Measurements from ENCODE around the gene CD36. TPM values are rescaled to one million over a fixed set of nuclear protein-coding genes. Genes with fewer than 3 reads are reported as not detected.
"Not testable (repeated sequence)": the region's sequence is repeated elsewhere in the genome, so short reads cannot be mapped to it uniquely, and the experiment has no call there.

The CD36 gene
- polyA plus RNA-seq, 3 donors, result 131 to 1,338 (median 612) TPM

DNA sequence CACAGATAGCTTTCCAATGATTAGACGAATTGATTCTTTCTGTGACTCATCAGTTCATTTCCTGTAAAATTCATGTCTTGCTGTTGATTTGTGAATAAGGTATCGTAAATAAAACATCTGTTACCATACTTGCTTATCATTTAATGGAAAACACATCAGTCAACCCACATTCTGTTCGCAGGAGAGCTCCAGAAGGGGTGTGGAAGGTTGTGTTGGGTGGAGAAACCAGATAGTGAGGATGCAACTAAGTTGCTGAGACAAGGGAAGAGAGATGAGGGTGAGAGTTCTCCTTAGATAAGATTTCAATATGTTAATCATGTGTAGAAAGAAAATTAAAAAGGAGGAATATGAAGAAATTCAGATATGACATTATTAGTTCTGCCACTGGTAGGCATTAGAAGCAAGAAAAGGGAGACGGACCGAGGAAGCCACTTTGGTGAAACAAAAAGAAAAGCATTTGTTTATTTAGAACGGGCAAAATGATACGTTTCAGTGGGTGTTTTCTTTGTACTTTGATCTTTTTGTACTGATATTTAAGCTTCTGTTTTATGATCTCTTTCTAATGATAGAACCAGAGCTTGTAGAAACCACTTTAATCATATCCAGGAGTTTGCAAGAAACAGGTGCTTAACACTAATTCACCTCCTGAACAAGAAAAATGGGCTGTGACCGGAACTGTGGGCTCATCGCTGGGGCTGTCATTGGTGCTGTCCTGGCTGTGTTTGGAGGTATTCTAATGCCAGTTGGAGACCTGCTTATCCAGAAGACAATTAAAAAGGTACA is 7.8 kb downstream of the CD36 start:
- WGBS, 3 donors, result 59 to 69% (median 64%) methylated on average over 9 of the region's 9 CpGs
- no peak overlapping the region for H3K27ac ChIP-seq (ENCODE audit: low read depth, low read length)

DNA sequence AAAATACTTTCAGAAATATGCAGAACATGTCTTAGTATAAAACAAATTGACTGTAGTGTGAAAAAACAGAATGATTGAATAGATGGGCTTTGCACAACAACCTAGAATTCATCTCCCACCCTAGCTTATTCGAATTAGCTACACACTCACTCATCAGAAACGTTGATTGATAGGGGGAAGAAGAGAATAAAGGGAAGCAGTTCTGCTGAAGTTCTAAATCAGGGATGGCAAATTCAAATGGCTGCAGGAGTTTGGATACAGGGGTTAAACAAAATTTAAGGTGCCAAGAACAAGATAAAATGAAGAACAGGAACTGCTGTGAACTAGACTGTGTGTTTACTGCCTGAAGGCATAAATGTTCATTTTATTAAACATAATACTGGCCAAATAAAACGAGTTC is 9.0 kb downstream of the CD36 start:
- 41 to 63% (median 46%) methylated on average over 3 of the region's 3 CpGs for WGBS, 3 donors
- H3K27ac ChIP-seq (ENCODE audit: low read depth, low read length), result no peak overlapping the region

DNA sequence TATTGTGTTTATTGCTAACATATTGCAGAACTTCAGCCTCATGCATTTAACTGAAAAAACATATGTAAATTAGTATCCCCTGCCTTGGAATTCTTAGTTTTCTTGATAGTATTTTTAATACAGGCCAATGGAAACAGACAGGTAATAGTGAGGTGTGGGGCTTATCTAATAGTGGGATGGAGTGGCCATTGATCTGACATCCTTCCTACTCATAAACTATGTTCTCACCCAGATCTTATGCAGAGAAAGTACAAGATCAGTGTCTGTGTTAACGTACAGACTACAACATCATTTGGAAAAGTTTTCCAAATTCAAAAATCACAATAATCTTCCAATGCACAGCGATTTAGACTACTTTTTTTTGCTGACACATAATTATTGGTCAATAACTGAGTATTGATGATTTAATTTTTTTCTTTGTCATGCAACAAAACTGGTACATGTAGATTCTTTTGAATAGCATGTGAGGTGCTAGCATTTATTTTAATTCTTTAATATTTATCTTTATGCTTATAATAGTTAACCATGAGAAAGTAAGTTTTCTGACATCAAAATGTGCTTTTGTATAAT is 9.7 kb downstream of the CD36 start:
- no peak overlapping the region for H3K27ac ChIP-seq (ENCODE audit: low read depth, low read length)
- WGBS, 3 donors, result 65 to 89% (median 75%) methylated on average over 2 of the region's 2 CpGs

- H3K27ac ChIP-seq (ENCODE audit: low read depth, low read length), result no peak overlapping the region
- 74 to 92% (median 76%) methylated on average over 3 of the region's 3 CpGs for WGBS, 3 donors
These were observed 10.6 kb downstream of the CD36 start for GRCh38 chr7:80649011-80649410.

DNA sequence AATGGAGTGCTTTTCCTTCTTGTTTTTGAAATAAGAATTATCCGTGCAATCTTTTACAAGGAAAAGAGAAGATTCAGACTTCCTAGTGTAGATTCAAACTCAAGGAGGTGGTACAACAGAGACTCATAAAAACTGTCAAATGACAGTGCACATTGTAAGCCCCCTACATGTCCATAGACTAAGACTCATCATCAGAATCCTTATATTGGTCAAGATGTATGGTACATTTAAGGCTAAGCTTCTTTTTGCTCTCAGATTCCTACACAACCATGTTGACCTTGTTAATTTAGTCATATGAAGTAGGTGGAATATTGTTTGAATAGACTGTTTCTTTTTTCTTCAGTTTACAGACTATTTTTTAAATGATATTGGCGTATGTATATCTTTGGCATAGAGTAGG is 11.6 kb downstream of the CD36 start:
- 79 to 92% (median 87%) methylated on average over 2 of the region's 2 CpGs for WGBS, 3 donors
- no peak overlapping the region for H3K27ac ChIP-seq (ENCODE audit: low read depth, low read length)

DNA sequence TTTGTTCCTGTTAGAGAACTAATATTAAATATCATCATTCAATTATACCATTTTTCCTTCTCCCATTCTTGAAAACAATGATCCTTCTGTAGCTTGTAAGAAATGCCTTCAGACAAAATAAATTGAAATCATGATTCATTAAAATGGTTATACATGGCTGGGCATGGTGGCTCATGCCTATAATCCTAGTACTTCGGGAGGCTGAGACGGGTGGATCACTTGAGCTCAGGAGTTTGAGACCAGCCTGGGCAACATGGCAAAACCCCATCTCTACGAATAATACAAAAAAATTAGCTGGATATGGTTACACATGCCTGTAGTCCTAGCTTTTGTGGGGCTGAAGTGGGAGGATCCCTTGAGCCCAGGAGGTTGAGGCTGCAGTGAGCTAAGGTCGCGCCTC is 13.0 kb downstream of the CD36 start:
- 74 to 93% (median 85%) methylated on average over 5 of the region's 5 CpGs for WGBS, 3 donors

DNA sequence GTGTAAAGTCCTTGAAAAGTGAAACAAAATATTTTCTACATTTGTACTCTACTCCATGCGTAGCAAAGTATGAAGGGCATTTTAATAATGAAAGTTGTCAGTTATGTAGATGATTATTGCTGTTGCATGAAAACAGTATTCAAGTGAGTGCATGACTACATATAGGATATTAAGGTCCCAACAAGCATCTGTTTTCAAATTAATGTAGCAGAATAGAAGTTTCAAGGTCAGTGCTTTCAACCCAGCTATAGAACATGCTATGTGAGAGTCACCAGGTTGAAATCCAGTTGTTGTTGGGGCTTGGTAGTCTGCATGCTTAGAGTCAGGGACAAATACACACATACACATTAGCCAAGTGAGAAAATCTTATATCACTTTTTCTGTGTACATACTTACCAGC is 14.8 kb downstream of the CD36 start:
- 80 to 96% (median 82%) methylated on average over 1 of the region's 1 CpG for WGBS, 3 donors
- H3K27ac ChIP-seq (ENCODE audit: low read depth, low read length), result no peak overlapping the region

More for the DNA sequence above, 13.0 kb downstream of the CD36 start:
- no peak overlapping the region for H3K27ac ChIP-seq (ENCODE audit: low read depth, low read length)

- H3K27ac ChIP-seq (ENCODE audit: low read depth, low read length), result no peak overlapping the region
- 30 to 69% (median 63%) methylated on average over 2 of the region's 2 CpGs for WGBS, 3 donors
These were observed 16.5 kb downstream of the CD36 start for GRCh38 chr7:80654887-80655340.

GRCh38 chr7:80656029-80656428 is 17.6 kb downstream of the CD36 start:
- H3K27ac ChIP-seq (ENCODE audit: low read depth, low read length), result no peak overlapping the region
- WGBS, 3 donors, result 60 to 79% (median 67%) methylated on average over 4 of the region's 4 CpGs

GRCh38 chr7:80659120-80660055 is 20.9 kb downstream of the CD36 start:
- WGBS, 3 donors, result 4 to 14% (median 12%) methylated on average over 3 of the region's 3 CpGs
- H3K27ac ChIP-seq (ENCODE audit: low read depth, low read length), result no peak overlapping the region

DNA sequence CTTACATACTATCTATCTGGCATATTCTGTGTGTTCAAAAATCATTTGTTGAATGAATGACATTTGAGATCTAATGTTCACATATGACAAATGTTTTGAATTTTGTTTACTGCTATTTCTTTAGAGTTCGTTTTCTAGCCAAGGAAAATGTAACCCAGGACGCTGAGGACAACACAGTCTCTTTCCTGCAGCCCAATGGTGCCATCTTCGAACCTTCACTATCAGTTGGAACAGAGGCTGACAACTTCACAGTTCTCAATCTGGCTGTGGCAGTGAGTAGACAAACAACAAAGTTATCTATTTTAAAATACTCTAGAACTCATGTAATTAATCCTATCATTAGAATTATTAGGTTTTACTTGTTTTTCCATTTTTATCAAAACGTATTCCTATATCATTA is 22.5 kb downstream of the CD36 start:
- H3K27ac ChIP-seq (ENCODE audit: low read depth, low read length), result no peak overlapping the region
- 58 to 75% (median 68%) methylated on average over 4 of the region's 4 CpGs for WGBS, 3 donors

DNA sequence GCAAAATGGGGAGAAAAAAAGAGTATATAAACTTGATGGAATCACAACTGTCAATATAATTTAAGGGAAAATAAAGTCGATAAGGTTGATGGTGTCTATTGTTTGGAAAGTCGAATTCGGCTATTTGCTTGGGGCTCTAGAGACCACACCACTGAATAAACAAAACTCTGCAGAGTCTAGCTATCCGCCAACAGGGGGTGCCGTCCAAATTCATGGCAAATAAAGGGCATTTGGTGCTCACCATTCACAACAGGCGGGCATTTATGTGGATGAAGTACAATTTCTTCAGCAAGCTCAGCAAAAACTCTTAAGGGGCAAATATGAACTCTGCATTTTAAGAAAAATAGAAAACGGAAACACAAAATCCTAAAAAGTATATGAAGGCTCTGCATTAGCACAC is 23.3 kb downstream of the CD36 start:
- WGBS, 3 donors, result 73 to 79% (median 74%) methylated on average over 7 of the region's 7 CpGs
- H3K27ac ChIP-seq (ENCODE audit: low read depth, low read length), result no peak overlapping the region

DNA sequence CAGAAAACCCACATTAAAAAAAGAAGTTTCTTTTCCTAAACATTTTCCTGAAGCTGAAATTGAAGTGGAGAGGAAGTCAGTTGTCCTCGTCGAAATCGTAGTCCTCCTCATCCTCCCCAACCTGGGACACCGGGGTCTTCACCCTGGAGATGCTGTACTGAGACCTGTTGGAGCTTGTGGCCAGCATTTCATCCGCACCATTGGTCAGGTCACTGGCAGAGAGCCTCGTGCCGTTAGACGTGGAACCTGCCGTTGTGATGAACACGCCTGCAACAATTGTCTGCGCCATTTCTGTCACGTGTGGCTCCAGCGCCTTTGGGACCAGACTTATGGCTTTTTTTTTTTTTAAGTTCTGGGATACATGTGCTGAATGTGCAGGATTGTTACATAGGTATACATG is 23.8 kb downstream of the CD36 start:
- no peak overlapping the region for H3K27ac ChIP-seq (ENCODE audit: low read depth, low read length)
- 68 to 87% (median 76%) methylated on average over 13 of the region's 13 CpGs for WGBS, 3 donors

- H3K27ac ChIP-seq (ENCODE audit: low read depth, low read length), result no peak overlapping the region
- 75 to 76% (median 76%) methylated on average over 2 of the region's 2 CpGs for WGBS, 3 donors
These were observed 27.1 kb downstream of the CD36 start for GRCh38 chr7:80665526-80665925.

DNA sequence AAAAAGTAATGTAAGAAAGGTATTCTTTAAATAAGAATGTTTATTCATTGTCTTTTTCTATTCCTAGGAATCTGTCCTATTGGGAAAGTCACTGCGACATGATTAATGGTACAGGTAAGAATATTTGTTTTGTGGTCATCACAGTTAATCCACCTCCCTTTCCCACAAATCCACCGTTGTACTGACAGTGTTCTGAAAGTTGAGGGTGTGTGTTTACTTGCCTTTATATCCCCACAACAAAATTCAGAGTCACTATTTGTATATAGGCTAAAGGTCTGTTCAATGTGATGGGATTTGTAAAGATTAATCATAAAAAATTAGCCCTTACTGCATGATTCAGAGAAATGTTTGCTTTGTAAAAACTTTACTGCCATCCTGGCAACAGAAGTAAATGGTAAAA is 27.9 kb downstream of the CD36 start:
- no peak overlapping the region for H3K27ac ChIP-seq (ENCODE audit: low read depth, low read length)
- WGBS, 3 donors, result 54 to 85% (median 83%) methylated on average over 2 of the region's 2 CpGs

DNA sequence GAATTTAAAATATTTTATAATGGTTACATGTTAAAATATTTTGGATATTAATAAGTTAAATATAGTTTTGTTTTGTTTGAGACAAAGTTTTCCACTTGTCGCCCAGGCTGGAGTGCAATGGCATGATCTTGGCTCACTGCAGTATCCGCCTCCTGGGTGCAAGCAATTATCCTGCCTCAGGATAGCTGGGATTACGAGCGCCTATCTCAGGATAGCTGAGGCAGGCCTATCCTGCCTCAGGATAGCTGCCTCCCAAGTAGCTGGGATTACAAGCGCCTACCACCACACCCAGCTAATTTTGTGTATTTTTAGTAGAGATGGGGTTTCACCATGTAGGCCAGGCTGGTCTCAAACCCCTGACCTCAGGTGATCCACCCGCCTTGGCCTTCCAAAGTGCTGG is 30.9 kb downstream of the CD36 start:
- not testable (repeated sequence) for H3K27ac ChIP-seq (ENCODE audit: low read depth, low read length)
- WGBS, 3 donors, result 89 to 91% (median 91%) methylated on average over 6 of the region's 6 CpGs

DNA sequence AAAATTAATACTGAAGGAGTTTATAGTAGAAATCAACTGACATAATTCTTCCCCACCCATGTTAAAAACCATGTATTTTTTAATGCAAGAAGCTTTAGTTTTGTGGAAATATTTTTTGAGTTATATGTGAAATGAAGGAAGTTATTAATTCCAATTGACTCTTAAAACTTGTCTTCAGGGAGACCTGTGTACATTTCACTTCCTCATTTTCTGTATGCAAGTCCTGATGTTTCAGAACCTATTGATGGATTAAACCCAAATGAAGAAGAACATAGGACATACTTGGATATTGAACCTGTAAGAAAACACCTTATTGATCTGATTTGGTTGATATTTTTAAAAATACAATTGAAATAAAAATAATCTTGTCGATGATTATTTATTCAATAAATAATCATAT is 33.3 kb downstream of the CD36 start:
- 93 to 97% (median 96%) methylated on average over 1 of the region's 1 CpG for WGBS, 3 donors
- H3K27ac ChIP-seq (ENCODE audit: low read depth, low read length), result no peak overlapping the region

GRCh38 chr7:80675090-80675489 is 36.6 kb downstream of the CD36 start:
- no peak overlapping the region for H3K27ac ChIP-seq (ENCODE audit: low read depth, low read length)
- WGBS, 3 donors, result 57 to 94% (median 94%) methylated on average over 1 of the region's 1 CpG

GRCh38 chr7:80676404-80676803 is 38.0 kb downstream of the CD36 start:
- 90 to 97% (median 94%) methylated on average over 2 of the region's 2 CpGs for WGBS, 3 donors
- H3K27ac ChIP-seq (ENCODE audit: low read depth, low read length), result no peak overlapping the region

All from adipose tissue (tissue), 3 donors.